H9 (cell line): ENCODE measurements around the gene RASGRF2. TPM values are rescaled to one million over a fixed set of nuclear protein-coding genes. Genes with fewer than 3 reads are reported as not detected.

Experiments
- DNase-seq: peaks from one replicate; pipeline ENCODE4 v3.0.0-alpha.2; 2017
- H2AFZ ChIP-seq: one replicate; pipeline ENCODE4 v1.6.1; 2013; ENCODE audit warnings: mild to moderate bottlenecking, low read length, control low read depth, moderate library complexity
- H2AK5ac ChIP-seq: 2 replicates; pipeline ENCODE4 v1.6.1; 2013; ENCODE audit warnings: low read length, control low read depth, mixed read lengths; ENCODE audit not compliant: insufficient read length
- H2BK120ac ChIP-seq: one replicate; pipeline ENCODE4 v1.6.1; 2013; ENCODE audit warnings: low read depth, mild to moderate bottlenecking, low read length, control low read depth, inconsistent platforms; ENCODE audit not compliant: poor library complexity, severe bottlenecking
- H2BK12ac ChIP-seq: 2 replicates; pipeline ENCODE4 v1.6.1; 2013; ENCODE audit warnings: low read length, control low read depth, mixed read lengths, low read depth; ENCODE audit not compliant: insufficient read length
- H2BK15ac ChIP-seq: 2 replicates; pipeline ENCODE4 v1.6.1; 2013; ENCODE audit warnings: low read depth, low read length, control low read depth
- H2BK20ac ChIP-seq: one replicate; pipeline ENCODE4 v1.6.1; 2013; ENCODE audit warnings: low read depth, mild to moderate bottlenecking, low read length, control low read depth, inconsistent platforms; ENCODE audit not compliant: poor library complexity, severe bottlenecking
- H2BK5ac ChIP-seq: 2 replicates; pipeline ENCODE4 v1.6.1; 2013; ENCODE audit warnings: low read length, control low read depth, mixed read lengths; ENCODE audit not compliant: insufficient read length
- H3K14ac ChIP-seq: 2 replicates; pipeline ENCODE4 v1.6.1; 2013; ENCODE audit warnings: low read length, control low read depth; ENCODE audit not compliant: insufficient read depth
- H3K18ac ChIP-seq: 2 replicates; pipeline ENCODE4 v1.6.1; 2013; ENCODE audit warnings: low read depth, mild to moderate bottlenecking, mixed read lengths, low read length, control low read depth; ENCODE audit not compliant: insufficient read length
- H3K23ac ChIP-seq: 2 replicates; pipeline ENCODE4 v1.6.1; 2013; ENCODE audit warnings: low read length, control low read depth, mixed read lengths, low read depth; ENCODE audit not compliant: insufficient read length
- H3K23me2 ChIP-seq: 2 replicates; pipeline ENCODE4 v1.6.1; 2013; ENCODE audit warnings: low read depth, mild to moderate bottlenecking, mixed read lengths, low read length, control low read depth; ENCODE audit not compliant: insufficient read length, poor library complexity, severe bottlenecking
- H3K27ac ChIP-seq: 2 replicates; pipeline ENCODE4 v1.5.1; 2013; ENCODE audit warnings: low read length, control low read depth, mixed read lengths, low read depth; ENCODE audit not compliant: insufficient read length
- H3K27me3 ChIP-seq: 2 replicates; pipeline ENCODE4 v1.6.1; 2013; ENCODE audit warnings: low read length, control low read depth, inconsistent platforms; ENCODE audit not compliant: insufficient read depth
- H3K4ac ChIP-seq: 2 replicates; pipeline ENCODE4 v1.6.1; 2013; ENCODE audit warnings: low read depth, mild to moderate bottlenecking, control low read depth, inconsistent platforms, low read length, moderate library complexity
- H3K4me1 ChIP-seq: 2 replicates; pipeline ENCODE4 v1.6.1; 2013; ENCODE audit warnings: low read length, control low read depth, inconsistent platforms; ENCODE audit not compliant: insufficient read depth
- H3K4me2 ChIP-seq: 2 replicates; pipeline ENCODE4 v1.6.1; 2013; ENCODE audit warnings: low read length, control low read depth, mixed read lengths; ENCODE audit not compliant: insufficient read length, insufficient read depth
- H3K56ac ChIP-seq: 2 replicates; pipeline ENCODE4 v1.6.1; 2013; ENCODE audit warnings: low read depth, mild to moderate bottlenecking, mixed read lengths, low read length, control low read depth; ENCODE audit not compliant: insufficient read length
- H3K79me1 ChIP-seq: 2 replicates; pipeline ENCODE4 v1.6.1; 2013; ENCODE audit warnings: low read depth, mild to moderate bottlenecking, moderate library complexity, low read length, control low read depth, inconsistent platforms; ENCODE audit not compliant: insufficient read depth, poor library complexity, severe bottlenecking
- H3K79me2 ChIP-seq: 2 replicates; pipeline ENCODE4 v1.6.1; 2013; ENCODE audit warnings: low read length, control low read depth, inconsistent platforms; ENCODE audit not compliant: insufficient read depth
- H3K9ac ChIP-seq: 2 replicates; pipeline ENCODE4 v1.6.1; 2013; ENCODE audit warnings: low read length, control low read depth, mixed read lengths; ENCODE audit not compliant: insufficient read length; ENCODE audit errors: extremely low read depth
- H3K9me3 ChIP-seq: one replicate; pipeline ENCODE4 v1.6.1; 2013; ENCODE audit warnings: low read depth, low read length, inconsistent platforms; ENCODE audit not compliant: control insufficient read depth
- H3T11ph ChIP-seq: one replicate; pipeline ENCODE4 v1.6.1; 2013; ENCODE audit warnings: mild to moderate bottlenecking, low read length, control low read depth, inconsistent platforms
- H4K20me1 ChIP-seq: one replicate; pipeline ENCODE4 v1.6.1; 2013; ENCODE audit not compliant: control insufficient read depth, insufficient read length, insufficient read depth
- H4K5ac ChIP-seq: 2 replicates; pipeline ENCODE4 v1.6.1; 2013; ENCODE audit warnings: low read depth, mild to moderate bottlenecking, mixed read lengths, low read length, control low read depth; ENCODE audit not compliant: insufficient read length
- H4K8ac ChIP-seq: replicated peaks from 2 replicates; pipeline ENCODE4 v1.6.1; 2013; ENCODE audit warnings: low read length, control low read depth, mixed read lengths, low read depth; ENCODE audit not compliant: insufficient read length
- H4K91ac ChIP-seq: 2 replicates; pipeline ENCODE4 v1.6.1; 2013; ENCODE audit warnings: low read depth, mild to moderate bottlenecking, moderate library complexity, mixed read lengths, low read length, control low read depth; ENCODE audit not compliant: insufficient read length
- H3K27ac Mint-ChIP-seq, 3 experiments: 2 replicates in 2 of 3; 3 replicates in 1 of 3; pipeline ENCODE4 v1.8.0; 2020 to 2021; ENCODE audit warnings: mixed read lengths in 3 of 3, mild to moderate bottlenecking in 1 of 3, moderate library complexity in 1 of 3
- H3K27me3 Mint-ChIP-seq: 2 replicates; pipeline ENCODE4 v1.8.0; 2021; ENCODE audit warnings: low read depth, mild to moderate bottlenecking, moderate library complexity, mixed read lengths
- H3K36me3 Mint-ChIP-seq, 3 experiments: 2 replicates in 2 of 3; 3 replicates in 1 of 3; pipeline ENCODE4 v1.8.0; 2020 to 2021; ENCODE audit warnings: low read depth in 3 of 3, mixed read lengths in 3 of 3; ENCODE audit not compliant: insufficient read depth in 1 of 3
- H3K4me1 Mint-ChIP-seq, 2 experiments: 2 replicates each; pipeline ENCODE4 v1.8.0; 2020; ENCODE audit warnings: mixed read lengths in 2 of 2
- H3K4me3 Mint-ChIP-seq, 2 experiments: 2 replicates in 1 of 2; 3 replicates in 1 of 2; pipeline ENCODE4 v1.8.0; 2020 to 2021; ENCODE audit warnings: mild to moderate bottlenecking in 2 of 2, mixed read lengths in 2 of 2, moderate library complexity in 1 of 2
- H3K9me3 Mint-ChIP-seq, 2 experiments: 2 replicates in 1 of 2; 3 replicates in 1 of 2; pipeline ENCODE4 v1.8.0; 2020; ENCODE audit warnings: mild to moderate bottlenecking in 2 of 2, mixed read lengths in 2 of 2, moderate library complexity in 1 of 2
- CTCF ChIP-seq: fragments of 200-600 bp; sonication (generic); conservative IDR thresholded peaks from 3 replicates; pipeline ENCODE4 v1.8.0; 2021; ENCODE audit warnings: antibody characterized with exemption, mild to moderate bottlenecking
- WGBS: extraction: QIAGEN DNeasy Blood & Tissue Kit; methylation state at CpG from one replicate; pipeline ENCODE4 v1.1.7; 2013; ENCODE audit warnings: missing lambda C conversion rate, low lambda C conversion rate, mixed read lengths; ENCODE audit not compliant: insufficient read length; ENCODE audit errors: extremely low coverage; 5-methylcytosine and 5-hydroxymethylcytosine counted together
- total RNA-seq: library from RNA; stranded (reverse); gene quantifications from 2 replicates; pipeline ENCODE4 v1.2.1, GENCODE V29; 2021

RASGRF2 gene
- total RNA-seq, 1 experiment from 2014 or later, result 13.5 TPM

GRCh38 chr5:80941496-80941895, 18.7 kb upstream of the RASGRF2 start:
- no peak for DNase-seq
- Histone ChIP-seq H3K14ac (no peak overlapping the region), H2BK12ac (no peak overlapping the region), H3K9ac (no peak overlapping the region), H2BK15ac (no peak overlapping the region), H3K18ac (no peak overlapping the region), H3K56ac (no peak overlapping the region), H3K27me3 (no peaks in the 10 kb centered on the region), H4K91ac (no peak overlapping the region), H4K5ac (no peak overlapping the region), H3K9me3 (no peaks in the 10 kb centered on the region), H2BK20ac (no peak overlapping the region), H3K23ac (no peak overlapping the region), H2AK5ac (no peak overlapping the region), H3K4me1 (no peaks in the 10 kb centered on the region), H3K4ac (no peak overlapping the region), H2AFZ (no peak overlapping the region), H2BK5ac (no peak overlapping the region), H3K79me1 (no peaks in the 10 kb centered on the region), H4K8ac (no peak overlapping the region), H2BK120ac (no peak overlapping the region), H3K79me2 (no peaks in the 10 kb centered on the region), H3K27ac (no peak overlapping the region), H3K23me2 (no peaks in the 10 kb centered on the region), H4K20me1 (no peaks in the 10 kb centered on the region), H3T11ph (no peak overlapping the region), H3K4me2 (no peak overlapping the region)
- Mint-ChIP-seq H3K4me3 (no peak overlapping the region), H3K27ac (no peak overlapping the region), H3K9me3 (peaks cover 5 to 6% of the 10 kb centered on the region in 2 experiments; a peak in 3 of 5 replicates), H3K4me1 (peaks cover 10 to 15% of the 10 kb centered on the region in 2 experiments), H3K36me3 (peaks cover 0 to 7% (median 3%) of the 10 kb centered on the region in 3 experiments; a peak in 2 of 7 replicates), H3K27me3 (peaks cover 1% of the 10 kb centered on the region; the same call in 1 of the 2 replicates)
- no peak for TF ChIP-seq CTCF
- no CpG with 5 or more reads among the region's 1 CpG for WGBS
